Body of pancreas (tissue), 4 donors: ENCODE results near the gene MLEC.

Source experiments
- CTCF ChIP-seq, 7 experiments: fragments of 450-650 bp in 4 of 7; fragments of 200-600 bp in 3 of 7; sonication (generic) in 3 of 7; IDR thresholded peaks; one replicate each; pipeline ENCODE4 v1.5.1; 2016 to 2019; ENCODE audit warnings: antibody characterized with exemption in 7 of 7
- POLR2A ChIP-seq, 3 donors: fragments of 450-650 bp; IDR thresholded peaks; one replicate each; pipeline ENCODE4 v1.6.1; 2016; ENCODE audit warnings: antibody characterized with exemption in 3 of 3, mild to moderate bottlenecking in 2 of 3

DNA sequence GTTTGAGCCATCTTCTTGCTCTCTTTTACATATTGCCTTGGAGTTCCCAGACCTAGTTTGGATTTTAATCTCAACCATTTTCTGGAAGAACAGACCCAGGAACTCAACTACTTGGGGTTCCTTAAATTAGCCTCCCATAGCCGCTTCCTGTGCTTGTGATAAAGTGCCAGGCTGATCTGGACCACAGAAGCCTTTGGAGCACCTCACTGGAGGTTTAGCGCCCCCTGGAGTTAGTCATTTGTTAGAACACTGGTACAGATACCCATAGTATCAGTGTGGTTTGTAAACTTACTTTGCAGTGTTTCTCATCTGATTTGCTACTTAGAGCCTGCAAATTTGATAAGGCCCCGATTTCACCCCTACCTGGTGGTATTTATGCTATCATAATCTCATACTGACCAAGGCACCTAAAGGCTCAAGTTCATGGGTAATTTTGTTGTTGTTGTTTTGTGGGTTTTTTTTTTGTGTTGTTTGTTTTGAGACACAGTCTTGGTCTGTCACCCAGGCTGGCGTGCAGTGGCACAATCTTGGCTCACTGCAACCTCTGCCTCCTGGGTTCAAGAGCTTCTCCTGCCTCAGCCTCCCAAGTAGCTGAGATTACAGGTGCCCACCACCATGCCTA, 27.0 kb downstream of the MLEC start:
- peak; percentile 61 to 88 (median 81) for TF ChIP-seq CTCF (IDR thresholded peaks at IDR 0.05)
- TF ChIP-seq POLR2A (IDR thresholded peaks at IDR 0.05) = no peak
